ENCODE data around the gene SEL1L2.

Gene SEL1L2

DNA sequence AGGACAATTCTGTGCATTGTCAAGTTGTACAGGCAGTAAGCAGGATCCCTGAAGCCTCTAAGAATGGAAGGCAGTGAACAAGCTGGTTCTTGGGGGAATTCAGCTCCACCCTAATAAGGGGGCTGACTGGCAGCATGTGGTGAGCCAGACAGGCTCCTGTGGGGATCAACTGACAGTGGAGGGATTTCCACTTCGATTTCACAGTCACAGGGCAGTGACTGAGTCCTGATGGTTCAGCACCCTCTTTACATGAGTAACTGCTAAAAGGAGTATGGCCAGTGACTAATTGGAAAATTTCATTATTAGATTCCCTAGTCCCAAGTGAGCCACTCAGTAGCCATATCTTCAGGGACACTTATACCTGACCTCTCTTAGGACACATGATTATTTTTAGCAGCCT lies 127.2 kb downstream of the SEL1L2 start:
- DNase-seq: no peak

DNA sequence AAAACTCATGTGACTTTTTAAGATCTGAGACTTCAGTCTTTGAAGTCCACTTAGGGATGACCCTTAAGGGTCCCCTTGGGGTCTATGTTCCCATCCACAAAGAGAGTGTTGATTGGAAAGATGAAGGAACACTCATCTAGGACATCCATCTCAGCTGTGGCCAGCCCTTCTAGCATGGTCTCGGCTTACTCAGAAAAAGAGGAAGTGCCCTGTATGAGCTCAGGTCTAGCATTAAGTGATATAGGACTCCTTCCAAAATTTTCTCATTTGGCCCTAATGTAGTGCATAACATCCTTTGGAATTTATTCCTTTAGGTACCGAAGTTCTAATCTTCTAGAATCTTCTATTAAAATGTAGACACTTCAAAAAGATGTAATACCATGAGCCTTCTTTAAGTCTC lies 128.2 kb downstream of the SEL1L2 start:
- DNase-seq: no peak

DNA sequence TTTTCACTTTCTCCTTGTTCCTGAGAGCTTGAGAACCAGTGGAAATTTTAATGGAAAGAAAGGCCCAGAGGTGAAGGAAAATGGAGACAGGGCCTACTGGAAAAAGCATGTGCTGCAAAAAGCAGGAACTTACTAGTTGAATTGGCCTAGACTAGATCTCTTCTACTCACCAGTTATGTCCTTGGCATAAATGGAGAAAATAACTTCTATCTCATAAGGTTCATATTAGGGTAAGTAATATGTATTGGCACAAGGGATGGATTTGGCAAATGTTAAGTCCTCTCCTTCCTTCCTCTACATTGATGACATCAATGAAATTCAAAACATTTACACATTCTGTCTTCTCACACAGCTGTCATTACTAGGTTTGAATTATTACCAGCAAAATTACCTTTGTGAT lies 131.5 kb downstream of the SEL1L2 start:
- DNase-seq: no peak

DNA sequence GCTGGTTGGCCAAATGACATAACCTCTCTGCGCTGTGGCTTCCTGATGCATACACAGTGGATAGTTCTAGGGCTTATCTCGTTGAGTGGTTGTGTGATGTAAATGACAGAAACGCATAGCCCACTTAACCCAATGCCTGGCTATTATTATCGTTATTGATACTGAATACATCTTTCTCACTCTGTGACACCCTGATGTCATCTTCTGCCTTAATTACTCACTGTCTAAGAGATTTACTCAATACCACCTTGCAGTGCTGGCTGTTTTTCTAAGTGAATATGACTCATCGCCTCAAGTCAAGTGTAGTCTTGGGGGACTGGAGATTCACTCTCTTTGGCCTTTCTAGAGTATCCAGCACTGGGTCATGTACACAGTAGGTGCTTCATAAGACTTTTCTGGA lies 132.0 kb downstream of the SEL1L2 start:
- DNase-seq: no peak

DNA sequence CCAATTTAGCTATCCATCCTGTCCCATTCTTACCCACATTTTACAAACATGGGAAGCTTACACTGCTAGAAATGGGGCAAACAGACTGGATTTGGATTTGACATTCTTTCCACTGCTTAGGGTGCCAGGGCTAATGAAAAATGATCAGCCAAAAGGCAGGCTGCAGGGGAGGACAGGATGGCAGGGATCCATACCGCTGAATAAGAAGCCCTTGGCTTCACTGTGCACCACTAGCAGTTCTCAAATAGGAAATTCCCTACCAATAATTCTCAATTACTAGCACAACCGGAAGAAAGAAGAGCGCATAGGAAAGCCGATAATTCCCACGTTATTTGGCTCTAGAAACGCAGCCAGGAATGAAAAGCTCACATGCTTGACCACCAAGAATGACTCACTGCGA lies 132.5 kb downstream of the SEL1L2 start:
- no peak for DNase-seq

DNA sequence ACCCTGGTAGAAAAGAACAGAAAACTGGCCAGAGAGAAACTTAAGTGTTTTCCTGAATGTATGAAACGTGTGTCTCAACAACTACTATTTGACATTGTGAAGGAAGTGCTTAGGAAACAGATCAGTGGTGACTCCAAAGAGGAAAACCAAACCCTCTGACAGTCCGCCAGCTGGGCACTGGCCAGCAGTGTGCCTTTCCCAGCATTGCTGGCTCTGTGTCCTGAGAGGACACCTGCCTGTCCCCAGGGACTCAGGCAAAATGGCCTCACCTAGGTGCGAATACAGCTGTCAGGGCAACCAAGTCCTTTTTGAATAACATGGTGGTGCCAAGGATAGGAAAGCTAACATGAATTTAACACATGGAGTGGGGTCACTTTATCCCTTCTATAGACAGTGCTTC lies 133.1 kb downstream of the SEL1L2 start:
- no peak for DNase-seq

DNA sequence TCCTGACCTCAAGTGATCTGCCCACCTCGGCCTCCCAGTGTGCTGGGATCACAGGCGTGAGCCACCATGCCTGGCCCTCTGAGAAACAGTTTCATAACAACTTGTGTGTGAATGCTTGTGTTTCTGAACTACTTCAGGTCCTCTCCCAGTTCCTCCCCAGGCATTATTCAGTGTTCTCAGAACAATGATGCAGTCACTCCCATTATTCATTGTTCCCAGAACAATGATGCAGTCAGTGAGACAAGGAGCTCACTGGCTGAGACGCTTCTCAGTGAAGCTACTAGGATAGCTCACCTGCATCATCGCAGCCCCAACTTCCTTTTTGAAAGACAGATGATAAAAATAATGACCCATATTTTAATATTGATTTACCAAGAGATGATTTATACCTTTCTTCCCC lies 134.1 kb downstream of the SEL1L2 start:
- no peak for DNase-seq

DNA sequence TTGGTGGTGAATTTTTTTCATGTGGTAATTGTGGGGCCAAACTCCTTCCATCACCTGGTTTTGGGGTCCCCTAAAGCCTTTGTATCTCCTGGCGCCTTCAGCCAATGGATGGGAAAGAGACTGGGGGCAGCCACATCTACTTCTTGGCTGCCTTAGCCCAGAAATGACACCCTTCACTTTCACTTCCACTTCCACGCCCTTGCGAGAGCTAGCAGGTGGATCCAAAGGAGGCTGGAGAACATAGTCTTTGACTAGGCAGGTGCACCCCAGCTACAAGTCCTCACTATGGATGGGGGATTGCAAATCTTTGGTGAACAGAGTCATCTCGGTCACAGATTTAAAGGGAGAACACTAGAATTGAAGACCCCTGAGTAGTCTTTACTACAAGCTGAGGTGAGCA lies 134.8 kb downstream of the SEL1L2 start:
- peak; percentile 51 for DNase-seq

DNA sequence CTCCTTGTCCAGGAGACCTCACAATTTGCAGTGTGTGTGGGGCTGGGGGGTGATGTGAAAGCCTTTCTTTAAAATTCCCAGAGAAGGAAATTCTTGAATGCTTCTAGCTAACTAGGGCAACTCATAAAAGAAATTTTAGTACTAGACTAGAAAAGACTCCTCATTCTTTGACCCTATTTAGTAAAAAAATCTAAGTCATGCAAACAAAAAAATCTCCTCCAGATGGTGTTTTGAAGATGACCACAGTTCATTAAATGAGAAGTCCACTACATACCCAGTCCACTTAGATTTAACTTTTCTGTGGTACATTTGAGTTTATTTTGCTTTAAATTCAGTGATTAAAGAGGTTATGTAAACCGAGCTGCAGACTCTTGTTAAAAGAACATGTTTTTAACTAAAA lies 138.1 kb downstream of the SEL1L2 start:
- DNase-seq: no peak

DNA sequence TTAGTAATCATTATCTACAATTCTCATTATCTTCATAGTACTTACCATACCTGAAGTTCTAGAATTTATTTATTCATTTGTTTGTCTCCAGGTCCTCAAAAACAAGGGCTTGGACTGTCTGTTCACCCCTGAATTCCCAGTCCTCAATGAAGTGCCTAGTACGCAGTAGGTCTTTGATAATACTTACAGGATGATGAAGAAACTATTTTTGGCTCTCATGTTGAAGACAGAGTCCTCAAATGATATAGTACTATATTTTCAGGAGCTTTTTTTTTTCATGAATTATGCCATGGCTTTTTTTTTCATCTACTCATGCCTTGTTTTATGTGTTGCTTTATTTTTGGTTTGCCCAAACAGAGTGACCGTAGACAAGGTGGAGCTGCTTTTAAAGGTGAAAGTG lies 139.1 kb downstream of the SEL1L2 start:
- no peak for DNase-seq

DNA sequence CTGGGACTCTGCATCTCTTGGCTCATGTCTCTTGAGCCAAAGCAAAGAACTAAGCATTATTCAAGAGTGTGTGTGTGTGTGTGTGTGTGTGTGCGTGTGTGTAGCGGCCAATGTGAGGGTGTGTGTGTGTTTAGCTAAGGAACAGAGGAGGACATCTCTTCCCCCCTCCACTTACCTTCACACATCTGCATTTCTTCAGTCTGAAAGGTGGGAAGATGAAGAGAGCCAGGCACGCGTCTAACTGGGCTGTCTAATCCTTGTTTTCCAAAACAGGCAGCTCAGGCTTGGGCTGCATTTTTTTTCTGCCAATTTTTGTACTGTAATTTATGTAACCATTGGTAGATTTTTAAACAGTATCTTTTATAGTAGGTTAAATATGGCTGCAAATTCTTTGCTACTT lies 146.1 kb downstream of the SEL1L2 start:
- DNase-seq: no peak

DNA sequence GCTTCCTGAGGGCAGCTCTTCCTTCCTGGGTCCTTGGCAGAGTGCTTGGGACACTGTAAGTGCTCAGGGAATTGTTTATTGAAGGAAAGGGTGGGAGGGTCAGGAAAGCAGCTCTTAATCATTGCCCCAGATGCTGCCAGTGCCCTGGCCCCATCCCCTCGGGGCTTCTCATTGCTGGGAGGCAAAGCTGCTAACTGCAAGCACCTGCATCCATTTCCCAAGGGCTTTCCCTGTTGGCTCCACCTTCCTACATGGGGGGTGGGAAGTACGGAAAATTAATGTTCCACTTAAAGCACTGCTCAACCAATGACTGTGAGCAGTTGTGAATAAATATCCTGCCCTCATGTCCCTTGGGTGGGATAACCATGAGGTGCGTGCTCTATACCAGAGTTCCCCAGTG lies 149.2 kb downstream of the SEL1L2 start:
- DNase-seq: no peak

DNA sequence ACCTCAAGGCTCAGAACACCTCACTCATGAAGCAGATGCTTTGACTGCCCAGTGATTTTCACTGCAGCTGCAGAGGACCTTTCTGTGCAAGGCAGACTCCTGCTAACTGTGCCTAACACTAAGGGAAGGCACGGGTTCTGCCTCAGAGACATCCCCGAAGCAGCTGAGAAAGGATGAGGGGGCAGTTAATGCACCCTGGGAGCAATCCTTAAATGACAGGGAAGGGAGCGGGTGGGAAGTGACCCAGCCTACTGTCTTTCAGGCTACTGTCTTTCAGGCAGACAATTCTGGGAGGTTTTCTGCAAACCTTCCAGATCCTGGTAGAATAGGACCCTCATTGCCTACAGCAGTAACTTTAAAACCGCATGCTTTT lies 150.3 kb downstream of the SEL1L2 start:
- DNase-seq: no peak

DNA sequence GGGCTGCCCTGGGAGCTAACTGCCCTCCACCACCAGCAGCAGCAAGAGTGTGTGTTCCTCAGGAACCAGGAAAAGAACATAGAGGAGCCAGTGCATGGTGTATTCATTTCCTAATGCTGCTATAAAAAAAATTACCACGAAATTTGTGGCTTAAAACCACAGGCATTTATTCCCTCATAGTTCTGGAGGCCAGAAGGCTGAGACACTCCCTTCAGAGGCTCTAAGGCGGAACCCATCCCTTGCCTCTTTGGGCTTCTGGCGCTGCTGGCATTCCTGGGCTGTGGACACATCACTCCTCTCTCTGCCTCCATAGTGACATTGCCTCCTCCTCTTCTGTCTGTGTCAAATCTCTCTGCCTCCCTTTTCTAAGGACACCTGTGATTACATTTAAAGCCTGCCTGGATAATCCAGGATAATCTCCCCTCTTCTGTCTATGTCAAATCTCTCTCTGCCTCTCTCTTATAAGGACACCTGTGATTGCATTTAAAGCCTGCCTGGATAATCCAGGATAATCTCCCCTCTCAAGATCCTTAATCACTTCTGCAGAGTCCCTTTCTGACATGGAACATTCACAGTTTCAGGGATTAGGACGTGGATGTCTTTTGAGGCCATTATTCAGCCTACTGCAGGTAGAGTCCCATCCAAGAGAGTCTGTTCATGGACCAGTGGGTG lies 150.9 kb downstream of the SEL1L2 start:
- DNase-seq: no peak

DNA sequence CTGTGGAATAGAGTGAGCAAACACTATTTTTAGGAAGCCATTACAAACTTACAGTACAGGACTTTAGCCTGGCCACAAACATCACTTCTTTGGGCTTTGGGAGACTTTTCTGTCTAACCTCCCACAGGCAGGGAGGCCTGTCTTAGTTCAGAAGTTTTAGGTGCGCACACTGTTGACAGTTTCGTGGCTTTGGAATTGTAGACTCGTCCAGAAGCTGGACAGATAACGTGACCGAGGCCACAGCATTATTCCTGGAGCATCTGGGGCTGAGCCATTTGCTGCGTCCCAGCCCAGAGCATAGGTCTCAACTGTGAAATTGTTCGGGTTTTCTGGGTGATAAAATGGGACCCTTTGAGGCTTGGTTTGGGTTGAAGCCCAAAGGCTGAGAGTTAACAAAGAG lies 151.8 kb downstream of the SEL1L2 start:
- no peak for DNase-seq

DNA sequence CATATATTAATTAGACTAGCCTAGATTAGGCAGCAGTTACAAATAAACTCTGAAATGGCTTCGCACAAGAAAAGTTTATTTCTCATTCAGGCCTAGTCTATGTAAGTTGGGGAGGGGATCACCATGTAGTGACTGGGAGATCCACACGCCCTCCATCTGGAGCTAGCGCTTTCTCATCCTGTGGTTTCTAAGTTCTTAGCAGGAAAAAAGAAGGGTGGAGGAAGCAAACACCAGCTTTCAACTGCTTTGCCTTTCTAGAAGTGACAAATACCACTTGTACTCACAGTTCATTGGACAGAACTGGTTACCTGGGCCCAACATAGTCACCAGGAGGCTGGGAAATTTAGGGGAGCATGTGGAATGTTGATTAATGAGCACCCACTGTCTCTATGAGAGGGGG lies 158.9 kb downstream of the SEL1L2 start:
- DNase-seq: no peak

DNA sequence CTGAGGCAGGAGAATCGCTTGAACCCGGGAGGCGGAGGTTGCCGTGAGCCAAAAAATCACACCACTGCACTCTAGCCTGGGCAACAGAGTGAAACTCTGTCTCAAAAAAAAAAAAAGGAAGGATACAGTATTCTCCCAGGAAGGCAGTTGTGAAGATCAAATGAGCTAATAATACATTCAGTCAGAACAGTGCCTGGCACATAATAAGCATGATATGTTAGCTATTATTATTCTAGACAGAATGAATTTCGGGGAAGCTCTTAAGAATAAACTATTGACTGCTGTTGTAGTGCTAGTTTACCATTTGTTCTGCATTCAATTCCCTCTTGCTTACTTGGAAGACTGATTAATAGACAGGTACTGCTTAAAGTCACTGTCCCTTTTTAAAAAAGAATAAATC lies 164.9 kb downstream of the SEL1L2 start:
- no peak for DNase-seq

DNA sequence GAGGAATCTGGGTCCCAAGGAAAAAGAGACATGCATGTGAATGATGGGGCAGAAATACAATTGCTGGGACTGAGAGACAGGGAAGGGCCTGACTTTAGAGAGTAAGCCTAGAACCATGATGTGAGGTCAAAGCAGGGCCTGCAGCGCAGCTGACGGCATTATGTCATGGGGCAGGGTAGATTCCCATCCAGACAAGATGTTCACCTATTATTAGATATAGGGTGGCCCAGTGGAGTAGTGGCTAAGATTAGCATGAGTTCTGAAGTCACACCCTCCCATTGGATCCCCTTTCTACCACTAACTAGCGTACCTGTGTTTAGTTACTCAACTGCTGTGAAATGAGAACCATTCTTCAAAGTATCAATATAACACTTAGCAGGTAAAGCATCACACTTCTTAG lies 166.0 kb downstream of the SEL1L2 start:
- DNase-seq: no peak

DNA sequence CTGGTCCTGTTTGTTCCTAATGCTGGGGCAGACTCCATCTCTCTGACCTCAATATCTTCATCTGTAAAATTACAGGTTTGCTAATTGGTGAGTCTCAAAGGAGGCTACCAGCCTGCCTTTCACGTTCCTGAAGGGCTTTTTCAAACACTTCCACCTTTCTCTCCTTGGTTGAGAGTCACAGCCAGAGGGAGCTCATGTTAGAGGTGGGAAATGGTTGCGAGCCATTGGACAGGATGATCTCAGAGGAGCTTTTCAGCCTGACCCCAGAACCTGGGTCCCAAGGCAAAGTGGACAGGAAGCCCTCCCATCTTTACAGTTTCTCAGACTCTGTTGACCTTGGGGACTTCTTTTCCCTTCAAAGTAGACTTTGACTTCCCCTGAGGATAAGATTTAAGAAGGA lies 168.0 kb downstream of the SEL1L2 start:
- DNase-seq: no peak

DNA sequence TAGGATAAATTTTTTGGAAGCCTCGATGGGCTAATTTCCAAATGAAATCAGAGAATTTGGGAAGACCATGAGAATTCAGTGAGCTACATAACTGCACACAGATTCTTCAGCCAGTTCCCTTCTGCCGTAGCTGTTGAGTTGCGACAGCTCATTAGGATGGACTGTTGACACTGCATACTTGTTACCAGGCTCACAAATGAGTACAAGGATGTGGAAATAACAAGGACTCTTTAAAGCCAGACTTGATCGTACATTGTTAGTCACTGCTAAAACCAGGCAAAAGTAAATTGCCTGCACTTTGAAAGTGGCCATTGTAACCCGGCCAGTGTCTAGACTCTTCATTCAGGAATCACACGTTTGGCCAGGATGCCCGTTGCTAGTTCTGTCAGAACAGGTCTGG lies 168.5 kb downstream of the SEL1L2 start:
- DNase-seq: no peak

DNA sequence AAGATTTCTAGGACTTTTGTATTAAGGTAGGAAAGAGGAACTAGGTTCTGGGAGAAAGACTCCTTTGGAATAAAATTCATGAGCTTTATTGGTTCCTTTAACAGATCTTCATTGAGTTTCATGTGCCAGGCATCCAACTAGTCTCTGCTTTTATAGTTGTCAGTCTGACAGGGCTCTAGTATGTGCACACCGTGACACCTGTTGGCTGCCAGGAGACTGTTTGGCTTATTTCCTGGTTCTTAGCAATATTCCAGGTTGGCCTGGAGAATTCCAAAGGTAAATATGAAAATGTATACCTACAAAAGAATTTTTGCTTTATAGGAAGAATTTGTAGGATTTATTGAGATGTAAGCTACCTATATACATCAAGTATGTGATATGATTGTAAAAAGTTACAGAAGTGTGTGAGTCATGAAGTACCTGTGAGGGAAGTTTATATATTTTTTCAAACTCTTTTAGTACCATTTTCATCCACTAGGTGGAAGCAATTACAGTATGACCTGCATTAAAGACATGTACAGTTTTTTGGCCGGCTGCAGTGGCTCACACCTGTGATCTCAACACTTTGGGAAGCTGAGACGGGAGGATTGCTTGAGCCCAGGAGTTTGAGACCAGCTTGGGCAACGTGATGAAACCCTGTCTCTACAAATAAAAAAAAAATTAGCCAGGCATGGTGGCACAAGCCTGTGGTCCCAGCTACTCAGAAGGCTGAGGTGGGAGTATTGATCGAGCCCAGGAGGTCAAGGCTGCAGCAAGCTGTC lies 170.3 kb downstream of the SEL1L2 start:
- DNase-seq: peak; percentile 65

DNA sequence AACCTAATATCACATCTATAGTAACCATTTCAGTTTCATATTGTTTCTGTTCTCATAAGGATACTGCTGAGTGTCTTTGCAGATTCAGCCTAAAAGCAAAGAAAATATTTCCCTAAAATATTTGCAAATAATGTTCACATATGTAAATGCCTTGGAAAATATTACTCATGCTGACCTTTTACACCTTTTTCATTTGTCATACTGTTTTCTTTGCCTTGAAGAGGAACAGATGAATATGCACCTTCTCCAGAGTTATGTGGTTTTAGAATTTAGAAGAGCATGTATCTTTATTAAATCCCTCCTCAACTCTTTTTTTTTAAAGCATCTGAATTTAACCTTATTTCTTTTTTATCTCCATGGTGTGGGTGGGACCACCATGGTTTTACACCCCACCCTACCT lies 173.1 kb downstream of the SEL1L2 start:
- no peak for DNase-seq

DNA sequence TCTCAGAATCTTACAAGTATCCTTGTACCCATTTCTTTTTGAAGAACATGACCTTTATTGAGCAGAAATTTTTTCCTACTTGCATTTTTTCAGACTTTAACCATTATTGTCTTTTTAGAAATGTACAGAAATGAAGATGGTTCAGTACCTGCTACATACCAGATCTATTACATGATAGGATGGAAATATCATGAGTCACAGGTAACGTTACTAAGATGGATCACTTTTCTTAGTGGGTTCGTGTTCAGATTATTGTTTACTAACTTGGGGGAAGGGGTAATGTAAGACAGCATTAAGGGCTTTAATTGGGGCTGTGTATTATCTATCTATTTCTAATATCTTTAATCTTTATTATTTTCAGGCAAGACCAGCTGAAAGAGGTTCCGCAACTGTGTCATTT lies 173.7 kb downstream of the SEL1L2 start:
- no peak for DNase-seq

DNA sequence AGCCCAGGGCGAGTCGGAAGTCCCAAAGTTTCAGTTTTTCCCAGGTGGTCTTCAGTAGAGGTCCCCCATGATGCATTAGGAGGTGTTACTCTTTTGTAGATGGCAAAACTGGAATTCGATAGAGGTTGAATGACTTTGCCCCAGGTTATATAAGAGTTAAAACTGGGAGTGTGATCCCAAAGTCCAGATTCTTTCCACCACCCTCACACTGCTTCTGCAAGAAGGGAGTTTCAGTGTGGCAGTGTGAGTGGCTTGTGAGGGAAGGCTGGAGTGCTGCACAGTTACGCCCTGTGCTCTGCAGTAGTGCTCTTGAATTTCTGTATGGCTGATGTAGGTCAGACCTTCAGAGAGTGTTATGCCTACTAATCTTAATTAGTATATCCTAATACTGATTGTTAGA lies 175.7 kb downstream of the SEL1L2 start:
- no peak for DNase-seq

DNA sequence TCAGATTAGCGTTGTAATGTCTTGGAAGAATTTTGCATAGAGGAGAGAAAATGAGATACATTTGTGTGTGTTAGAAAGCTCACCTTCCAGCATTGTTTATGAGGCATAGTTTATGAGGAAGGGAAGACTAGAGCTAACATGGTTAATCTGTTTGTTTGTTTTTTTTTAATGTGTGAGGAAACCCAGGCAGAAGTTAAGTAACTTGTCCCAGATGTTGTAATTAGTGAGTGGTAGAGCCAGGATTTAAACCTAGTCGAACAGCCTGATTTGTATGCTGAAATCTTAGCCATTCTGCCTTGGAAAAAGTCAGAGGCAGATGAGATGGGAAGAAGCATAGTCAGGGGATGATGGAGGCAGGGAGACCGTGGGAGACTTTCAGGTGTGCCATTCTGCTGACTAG lies 176.5 kb downstream of the SEL1L2 start:
- no peak for DNase-seq

Measured in RPMI8226 (cell line).